ENCODE data around the gene ASTN1. TPM values are rescaled to one million over a fixed set of nuclear protein-coding genes. Genes with fewer than 3 reads are reported as not detected.

Gene ASTN1
- total RNA-seq, 3 donors from 2014 or later (not counting 1 experiment from before 2014, with no cell fraction given): not detected

- H3K27ac Mint-ChIP-seq: no peak overlapping the region
Observed at GRCh38 chr1:177131723-177132122, 32.8 kb downstream of the ASTN1 start.

DNA sequence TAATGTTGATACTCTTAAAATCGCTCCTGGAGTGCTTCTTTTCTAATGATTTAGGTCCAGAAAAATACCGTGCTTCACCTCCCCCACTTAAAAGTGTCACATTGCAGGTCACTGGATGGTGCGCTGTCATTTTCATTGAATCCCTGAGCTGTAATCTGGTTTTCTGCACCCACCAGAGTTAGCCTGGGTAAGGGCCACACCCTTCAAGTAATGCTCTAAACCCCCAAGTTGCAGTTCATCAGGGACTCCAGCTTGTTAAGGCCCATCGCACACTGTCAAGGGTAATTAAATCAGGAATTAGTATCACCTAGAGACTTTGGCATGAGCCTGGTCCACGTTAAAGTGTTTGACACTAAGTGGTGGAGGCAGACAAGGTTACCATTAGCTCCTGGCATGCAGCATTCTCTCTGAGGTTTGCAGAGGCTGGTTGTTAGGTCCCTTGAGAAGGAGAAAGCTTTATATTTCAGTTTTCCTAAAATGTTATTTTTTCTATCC lies 34.0 kb downstream of the ASTN1 start:
- Histone ChIP-seq H3K9me3 (ENCODE audit: control insufficient read depth, insufficient read depth, low read length) (no peaks in the 10 kb centered on the region), H3K4me3 (ENCODE audit: low read length) (no peak overlapping the region), H3K4me1 (ENCODE audit: control insufficient read depth, insufficient read depth, low read length) (no peaks in the 10 kb centered on the region), H3K27ac (ENCODE audit: low read length) (no peak overlapping the region), H3K36me3 (ENCODE audit: control insufficient read depth, insufficient read depth, low read length) (no peaks in the 10 kb centered on the region), H3K27me3 (ENCODE audit: control insufficient read depth, insufficient read depth, low read length) (no peaks in the 10 kb centered on the region)
- WGBS (ENCODE audit: insufficient coverage): 86% methylated on average over 5 of the region's 5 CpGs
- intact Hi-C loops (cut with micrococcal nuclease): no loop called here
- Mint-ChIP-seq H3K4me3 (no peak overlapping the region), H3K4me1 (no peaks in the 10 kb centered on the region), H3K27me3 (ENCODE audit: low read depth in 2 of 2) (no peaks in the 10 kb centered on the region), H3K27ac (no peak overlapping the region), H3K9me3 (peaks cover 7 to 10% of the 10 kb centered on the region in 2 donors), H3K36me3 (no peaks in the 10 kb centered on the region)
- ATAC-seq (no peak), DNase-seq (no peak)
- TF ChIP-seq, protein P1, sequence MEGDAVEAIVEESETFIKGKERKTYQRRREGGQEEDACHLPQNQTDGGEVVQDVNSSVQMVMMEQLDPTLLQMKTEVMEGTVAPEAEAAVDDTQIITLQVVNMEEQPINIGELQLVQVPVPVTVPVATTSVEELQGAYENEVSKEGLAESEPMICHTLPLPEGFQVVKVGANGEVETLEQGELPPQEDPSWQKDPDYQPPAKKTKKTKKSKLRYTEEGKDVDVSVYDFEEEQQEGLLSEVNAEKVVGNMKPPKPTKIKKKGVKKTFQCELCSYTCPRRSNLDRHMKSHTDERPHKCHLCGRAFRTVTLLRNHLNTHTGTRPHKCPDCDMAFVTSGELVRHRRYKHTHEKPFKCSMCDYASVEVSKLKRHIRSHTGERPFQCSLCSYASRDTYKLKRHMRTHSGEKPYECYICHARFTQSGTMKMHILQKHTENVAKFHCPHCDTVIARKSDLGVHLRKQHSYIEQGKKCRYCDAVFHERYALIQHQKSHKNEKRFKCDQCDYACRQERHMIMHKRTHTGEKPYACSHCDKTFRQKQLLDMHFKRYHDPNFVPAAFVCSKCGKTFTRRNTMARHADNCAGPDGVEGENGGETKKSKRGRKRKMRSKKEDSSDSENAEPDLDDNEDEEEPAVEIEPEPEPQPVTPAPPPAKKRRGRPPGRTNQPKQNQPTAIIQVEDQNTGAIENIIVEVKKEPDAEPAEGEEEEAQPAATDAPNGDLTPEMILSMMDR (IDR thresholded peaks at IDR 0.05): no peak

More at GRCh38 chr1:177131723-177132122, 32.8 kb downstream of the ASTN1 start:
- Mint-ChIP-seq H3K27me3 (ENCODE audit: low read depth in 2 of 2) (no peaks in the 10 kb centered on the region), H3K4me1 (no peaks in the 10 kb centered on the region), H3K9me3 (peaks cover 3 to 10% of the 10 kb centered on the region in 2 donors), H3K36me3 (no peaks in the 10 kb centered on the region), H3K4me3 (no peak overlapping the region)
- 74% methylated on average over 3 of the region's 4 CpGs for WGBS (ENCODE audit: insufficient coverage)
- no peaks in the 10 kb centered on the region for H3K9me3 ChIP-seq (ENCODE audit: control insufficient read depth, insufficient read depth, low read length)
- no peak overlapping the region for H3K4me3 ChIP-seq (ENCODE audit: low read length)
- no peak for DNase-seq
- TF ChIP-seq, protein P1 (IDR thresholded peaks at IDR 0.05): no peak
- intact Hi-C loops (cut with micrococcal nuclease): no loop called here
- ATAC-seq: no peak
- no peak overlapping the region for H3K27ac ChIP-seq (ENCODE audit: low read length)
- no peaks in the 10 kb centered on the region for H3K4me1 ChIP-seq (ENCODE audit: control insufficient read depth, insufficient read depth, low read length)
- H3K36me3 ChIP-seq (ENCODE audit: control insufficient read depth, insufficient read depth, low read length): no peaks in the 10 kb centered on the region
- H3K27me3 ChIP-seq (ENCODE audit: control insufficient read depth, insufficient read depth, low read length): no peaks in the 10 kb centered on the region

GRCh38 chr1:177128665-177129281 lies 35.7 kb downstream of the ASTN1 start:
- H3K36me3 ChIP-seq (ENCODE audit: control insufficient read depth, insufficient read depth, low read length): no peaks in the 10 kb centered on the region
- H3K9me3 Mint-ChIP-seq: peaks cover 7 to 10% of the 10 kb centered on the region in 2 donors
- ATAC-seq: no peak
- intact Hi-C loops (cut with micrococcal nuclease): no loop called here
- H3K4me3 ChIP-seq (ENCODE audit: low read length): no peak overlapping the region
- H3K36me3 Mint-ChIP-seq: no peaks in the 10 kb centered on the region
- H3K4me1 ChIP-seq (ENCODE audit: control insufficient read depth, insufficient read depth, low read length): no peaks in the 10 kb centered on the region
- no peaks in the 10 kb centered on the region for H3K27me3 Mint-ChIP-seq (ENCODE audit: low read depth in 2 of 2)
- 86% methylated on average over 4 of the region's 4 CpGs for WGBS (ENCODE audit: insufficient coverage)
- TF ChIP-seq, protein P1 (IDR thresholded peaks at IDR 0.05): no peak
- H3K4me3 Mint-ChIP-seq: no peak overlapping the region
- H3K27ac ChIP-seq (ENCODE audit: low read length): no peak overlapping the region
- H3K27ac Mint-ChIP-seq: no peak overlapping the region
- no peak for DNase-seq
- no peaks in the 10 kb centered on the region for H3K4me1 Mint-ChIP-seq
- H3K9me3 ChIP-seq (ENCODE audit: control insufficient read depth, insufficient read depth, low read length): no peaks in the 10 kb centered on the region
- H3K27me3 ChIP-seq (ENCODE audit: control insufficient read depth, insufficient read depth, low read length): no peaks in the 10 kb centered on the region

- H3K4me1 ChIP-seq (ENCODE audit: control insufficient read depth, insufficient read depth, low read length): no peaks in the 10 kb centered on the region
- TF ChIP-seq, protein P1 (IDR thresholded peaks at IDR 0.05): no peak
Observed at GRCh38 chr1:177126267-177126666, 38.2 kb downstream of the ASTN1 start.

More at GRCh38 chr1:177126267-177126666, 38.2 kb downstream of the ASTN1 start:
- Histone ChIP-seq H3K36me3 (ENCODE audit: control insufficient read depth, insufficient read depth, low read length) (no peaks in the 10 kb centered on the region), H3K27ac (ENCODE audit: low read length) (no peak overlapping the region), H3K27me3 (ENCODE audit: control insufficient read depth, insufficient read depth, low read length) (no peaks in the 10 kb centered on the region), H3K9me3 (ENCODE audit: control insufficient read depth, insufficient read depth, low read length) (peaks cover 3% of the 10 kb centered on the region), H3K4me3 (ENCODE audit: low read length) (no peak overlapping the region)
- Mint-ChIP-seq H3K27me3 (ENCODE audit: low read depth in 2 of 2) (no peaks in the 10 kb centered on the region), H3K27ac (no peak overlapping the region), H3K4me1 (no peaks in the 10 kb centered on the region), H3K4me3 (no peak overlapping the region), H3K9me3 (peaks cover 7 to 10% of the 10 kb centered on the region in 2 donors), H3K36me3 (no peaks in the 10 kb centered on the region)
- intact Hi-C loops (cut with micrococcal nuclease): no loop called here
- no peak for ATAC-seq
- WGBS (ENCODE audit: insufficient coverage): 34% methylated on average over 3 of the region's 3 CpGs
- no peak for DNase-seq

Data from natural killer cell (primary cell).